Skin of body (tissue), 2 donors: ENCODE measurements around the gene ZMYND10. TPM values are rescaled to one million over a fixed set of nuclear protein-coding genes. Genes with fewer than 3 reads are reported as not detected.
A peak's percentile ranks its signal among the peaks of the same experiment; 100 is the strongest.

Experiments
- DNase-seq: peaks from one replicate; lab custom pipeline; 2025; lab: John Stamatoyannopoulos, UW
- total RNA-seq: library from RNA; depleted of rRNA; stranded (reverse); fragments of >200 nt; gene quantifications from one replicate; pipeline ENCODE4 v1.2.3, GENCODE V29; 2014

Gene ZMYND10
- total RNA-seq, 1 donor from 2014 or later, result 0.89 TPM

DNA sequence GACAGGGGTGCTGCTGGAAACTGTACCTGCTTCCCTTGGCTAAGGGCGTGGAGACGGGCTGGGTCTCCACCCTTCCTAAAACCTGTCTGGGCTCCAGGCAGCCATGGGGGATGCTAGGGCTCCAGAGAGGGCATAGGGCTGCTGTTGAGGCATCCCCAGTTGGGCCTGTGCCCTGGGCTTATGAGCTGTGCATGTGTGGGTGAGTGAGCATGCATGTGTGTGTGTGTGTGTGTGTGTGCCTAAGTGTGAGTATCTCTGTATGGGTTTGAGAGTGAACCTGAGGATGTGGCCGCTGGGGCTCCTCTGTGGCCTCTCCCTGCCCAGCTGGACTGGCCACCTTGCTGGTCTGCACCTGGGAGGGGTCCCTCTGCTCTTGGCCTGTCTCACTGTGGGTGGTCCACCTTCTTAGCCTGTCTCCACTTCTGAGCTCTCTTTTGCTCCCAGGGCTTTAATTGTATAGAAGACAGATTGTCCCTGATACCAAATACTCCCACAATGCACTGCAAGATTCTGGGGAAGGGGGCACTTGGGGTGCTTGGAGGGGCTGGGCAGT lies 25.7 kb upstream of the ZMYND10 start:
- no peak for DNase-seq

DNA sequence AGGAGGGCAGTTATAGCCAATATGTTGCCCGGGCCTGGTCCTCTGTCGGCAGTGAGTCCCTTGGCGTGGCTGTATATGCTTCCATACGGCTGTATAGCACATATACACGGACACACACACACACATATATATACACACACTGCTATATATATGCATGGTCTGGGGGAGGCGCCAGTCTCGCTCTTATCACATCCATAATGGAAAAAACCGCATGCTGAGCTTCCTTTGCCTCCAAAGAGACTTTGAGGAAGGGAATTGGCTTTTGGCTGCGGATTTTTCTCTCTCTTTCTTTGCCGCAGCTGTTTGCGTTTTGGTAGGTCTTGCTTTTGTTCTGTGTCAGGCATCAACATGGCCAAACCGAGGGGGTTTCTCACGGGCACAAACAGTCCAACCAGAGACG lies 25.1 kb upstream of the ZMYND10 start:
- peak; percentile 78 for DNase-seq

DNA sequence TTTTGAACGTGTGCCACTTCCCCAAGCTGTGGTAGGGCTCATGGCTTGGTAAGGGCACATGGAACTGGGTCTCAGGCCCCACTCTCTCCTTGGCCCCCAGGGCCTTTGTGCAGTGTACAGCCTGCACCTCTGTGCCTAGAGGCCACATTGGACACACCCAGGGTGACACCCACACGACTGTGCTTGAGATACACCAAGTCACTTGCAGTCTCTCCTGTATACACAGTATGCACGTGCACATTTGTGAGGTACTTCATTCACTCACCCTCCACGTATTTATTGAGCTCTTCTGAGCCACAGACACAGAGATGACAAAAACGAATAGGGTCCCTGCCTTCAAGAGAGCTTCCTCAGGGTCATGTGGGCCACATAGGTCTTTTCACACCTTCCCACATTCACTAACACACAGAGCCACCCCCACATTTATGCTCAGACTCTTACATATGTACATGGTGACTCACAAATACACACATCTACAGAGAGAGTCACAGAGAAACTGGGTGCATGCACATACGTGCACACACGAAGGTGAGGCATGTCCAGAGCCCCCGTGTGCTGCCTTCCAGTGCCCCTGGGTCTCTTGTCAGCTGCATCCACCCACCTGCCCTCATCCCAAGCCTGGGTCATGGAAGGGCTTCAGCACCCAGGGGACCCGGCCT lies 23.6 kb upstream of the ZMYND10 start:
- no peak for DNase-seq

DNA sequence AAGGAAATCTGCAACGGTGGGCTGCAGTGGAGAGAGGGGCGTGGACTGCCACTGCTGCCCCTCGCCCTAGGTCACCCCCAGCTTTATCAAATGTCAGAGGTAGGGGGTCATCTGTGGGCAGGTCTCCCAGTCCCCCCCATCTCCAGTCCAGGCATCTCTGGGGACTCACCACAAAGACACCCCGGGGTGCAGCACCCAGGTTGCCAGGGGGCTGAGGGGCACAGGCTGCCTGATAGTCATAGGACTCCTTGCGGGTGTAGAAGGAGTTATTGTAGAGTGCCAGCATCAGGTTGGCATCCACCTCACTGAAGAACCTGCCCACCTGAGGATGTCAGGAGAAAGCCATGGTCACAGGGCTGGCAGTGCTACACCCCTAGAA lies 20.3 kb upstream of the ZMYND10 start:
- no peak for DNase-seq

DNA sequence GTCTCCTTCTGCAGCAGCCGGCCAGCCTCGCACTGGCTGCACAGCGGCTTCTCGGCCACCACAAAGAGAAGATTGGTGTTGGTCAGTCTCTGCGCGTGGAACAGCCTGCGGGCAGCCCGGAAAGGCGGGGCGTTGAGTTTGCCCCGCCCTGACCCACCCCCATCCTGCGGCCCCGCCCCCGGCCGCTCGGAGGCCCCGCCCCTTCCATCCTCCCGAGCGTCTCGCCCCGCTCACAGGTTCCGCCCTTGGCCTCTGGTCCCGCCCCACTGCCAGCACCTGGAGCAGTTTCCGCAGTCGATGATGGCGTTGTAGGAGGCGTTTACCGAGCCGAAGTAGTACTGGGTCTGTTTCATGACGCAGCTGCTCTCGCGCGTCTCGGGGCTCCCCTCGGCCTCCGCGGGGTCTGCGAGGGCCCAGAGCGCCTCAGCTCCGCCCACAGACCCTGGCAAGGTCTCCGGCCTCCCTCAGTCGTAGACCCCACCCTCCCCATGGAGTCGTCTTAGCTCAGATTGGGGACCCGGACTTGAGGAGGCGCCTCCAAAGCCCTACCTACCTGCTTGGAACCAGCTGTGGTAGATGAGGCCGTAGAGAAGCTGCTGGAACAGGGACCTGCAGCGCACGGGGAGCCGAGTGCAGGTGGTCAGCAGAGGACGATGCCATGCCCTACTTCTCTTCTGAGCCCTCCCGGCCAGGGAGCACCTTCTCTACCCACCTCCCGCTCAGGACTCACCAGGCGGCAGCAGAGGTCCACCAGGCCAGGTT lies 19.7 kb upstream of the ZMYND10 start:
- peak; percentile 41 for DNase-seq

DNA sequence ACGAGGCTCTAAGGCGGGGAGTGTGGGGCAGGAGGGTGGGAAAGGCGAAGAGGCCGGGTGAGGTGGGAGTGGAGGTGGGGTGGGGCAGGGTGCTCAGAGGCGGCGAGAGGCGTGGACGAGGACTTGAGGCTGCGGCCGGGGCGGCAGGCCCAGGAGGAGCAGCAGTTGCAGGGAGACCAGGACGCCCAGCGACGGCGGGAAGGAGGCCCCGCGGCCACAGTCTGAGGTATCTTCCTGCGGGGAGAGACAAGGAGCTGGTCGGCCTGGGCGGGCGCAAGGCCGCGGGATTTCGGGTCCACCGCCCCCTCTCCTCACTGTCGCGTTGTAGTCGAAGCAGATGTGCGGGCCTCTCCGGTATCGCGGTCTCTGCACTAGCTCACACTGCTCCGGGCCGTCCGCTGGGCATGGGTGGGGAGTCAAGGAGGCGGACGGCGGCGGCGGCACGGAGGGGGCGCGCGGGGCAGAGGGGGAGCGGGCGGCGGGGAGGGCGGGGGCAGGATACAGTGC lies 19.1 kb upstream of the ZMYND10 start:
- DNase-seq, result no peak

DNA sequence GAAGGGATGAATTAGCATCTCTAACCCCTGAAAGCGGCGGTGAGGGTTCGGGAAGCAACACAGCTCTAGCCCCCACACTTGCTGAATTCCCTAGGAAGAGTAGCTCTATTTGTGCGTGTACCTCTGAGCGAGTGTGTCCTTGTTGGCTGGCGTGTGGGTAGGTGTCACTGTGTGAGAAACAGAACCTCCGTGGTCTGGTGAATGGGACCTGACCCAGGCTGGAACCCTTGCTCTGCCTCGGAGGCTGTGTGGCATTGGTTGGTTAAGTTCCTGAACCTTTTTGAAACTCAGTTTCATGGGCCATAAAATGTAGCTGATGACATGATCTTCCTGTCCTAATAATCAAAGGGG lies 14.2 kb upstream of the ZMYND10 start:
- no peak for DNase-seq

DNA sequence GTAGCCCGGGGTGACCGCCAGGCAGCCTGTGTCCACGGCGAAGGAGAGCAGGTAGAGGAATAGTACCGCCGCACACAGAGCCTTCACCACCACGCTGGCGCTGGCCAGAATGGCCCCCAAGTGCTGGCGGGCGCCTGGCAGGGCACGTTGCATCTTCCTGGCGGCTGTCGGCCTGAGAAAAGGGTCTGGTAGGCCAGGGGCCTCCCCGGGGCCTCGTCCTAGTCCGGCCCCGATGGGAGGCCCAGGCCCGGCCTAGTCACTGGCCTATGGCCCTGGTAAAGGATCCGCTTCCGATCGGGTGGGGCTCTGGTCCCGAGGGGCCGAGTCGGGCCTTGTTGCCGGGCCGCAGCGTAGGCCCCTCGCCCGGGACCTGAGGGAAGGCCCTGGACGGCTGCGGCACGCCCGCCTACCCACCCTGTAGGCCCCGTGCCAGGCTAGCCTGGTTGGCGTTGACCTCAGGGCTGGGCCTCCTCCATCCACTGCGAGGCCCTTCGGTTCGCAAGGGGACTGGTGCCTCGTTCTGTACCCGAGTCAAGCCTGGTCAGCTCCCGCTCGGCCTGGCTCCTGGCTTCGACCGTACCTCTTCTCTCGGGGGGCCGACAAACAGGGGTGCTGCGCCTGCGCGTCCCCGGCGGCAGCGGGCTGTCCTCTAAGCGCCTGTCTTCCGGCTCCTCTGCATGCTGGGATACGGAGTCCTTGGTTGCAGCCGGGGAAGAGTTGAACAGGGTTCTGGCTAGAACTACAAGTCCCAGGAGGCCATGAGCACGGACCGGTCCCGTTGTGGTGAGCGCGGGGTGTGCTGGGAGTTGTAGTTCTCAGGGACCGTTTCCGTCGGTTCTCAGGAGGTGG lies 13.6 kb upstream of the ZMYND10 start, which contains the start of gene TMEM115:
Gene TMEM115 (minus strand): TSS at position 611 of the 849 bp plus-strand sequence. CDS start 458 bp downstream, at position 153.
- DNase-seq, result peak; percentile 98

DNA sequence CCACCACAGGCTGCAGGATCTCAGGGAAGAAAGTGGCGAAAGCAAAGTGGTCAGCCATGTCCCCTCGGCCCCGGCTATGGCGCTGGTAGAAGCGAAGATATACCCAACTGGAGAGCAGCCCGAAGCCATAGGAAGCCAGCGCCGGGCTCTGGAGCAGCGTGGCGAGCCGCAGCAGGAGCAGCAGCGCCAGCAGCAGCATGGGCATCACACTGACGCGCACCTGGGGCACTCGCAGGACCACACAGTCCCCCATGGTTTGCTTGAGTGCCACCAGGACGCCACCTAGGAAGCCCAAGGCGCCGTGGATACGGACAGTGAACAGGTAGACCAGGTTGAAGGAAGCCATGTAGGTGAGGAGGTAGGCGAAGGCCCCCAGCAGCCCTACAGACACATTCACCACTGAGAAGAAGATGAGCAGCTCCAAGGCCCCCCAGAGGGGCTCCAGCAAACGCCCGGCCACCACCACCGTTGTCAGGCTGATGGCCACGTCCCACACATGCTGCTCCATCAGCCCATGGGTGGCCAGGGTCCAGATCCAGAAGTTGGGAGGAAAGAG lies 12.9 kb upstream of the ZMYND10 start:
- no peak for DNase-seq

DNA sequence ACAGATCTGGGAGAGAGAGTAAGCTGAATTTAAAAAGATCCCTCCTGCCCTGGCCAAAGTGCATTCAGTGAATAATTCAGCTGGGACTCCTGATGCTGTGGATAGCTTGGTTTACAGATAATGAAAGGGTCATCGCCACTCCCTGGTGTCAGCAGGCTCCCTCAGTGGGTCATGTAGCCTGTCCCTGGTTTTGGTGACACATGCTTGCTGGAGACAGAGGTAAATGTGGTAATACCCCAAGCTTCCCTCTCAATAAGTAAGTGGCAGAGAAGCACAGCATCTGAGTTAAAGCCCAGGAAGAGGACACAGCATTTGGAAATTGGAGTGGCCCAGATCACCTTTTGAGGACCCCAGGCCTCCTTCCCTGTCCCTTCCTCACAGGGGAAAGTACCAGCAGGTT lies 11.9 kb upstream of the ZMYND10 start:
- DNase-seq, result no peak

DNA sequence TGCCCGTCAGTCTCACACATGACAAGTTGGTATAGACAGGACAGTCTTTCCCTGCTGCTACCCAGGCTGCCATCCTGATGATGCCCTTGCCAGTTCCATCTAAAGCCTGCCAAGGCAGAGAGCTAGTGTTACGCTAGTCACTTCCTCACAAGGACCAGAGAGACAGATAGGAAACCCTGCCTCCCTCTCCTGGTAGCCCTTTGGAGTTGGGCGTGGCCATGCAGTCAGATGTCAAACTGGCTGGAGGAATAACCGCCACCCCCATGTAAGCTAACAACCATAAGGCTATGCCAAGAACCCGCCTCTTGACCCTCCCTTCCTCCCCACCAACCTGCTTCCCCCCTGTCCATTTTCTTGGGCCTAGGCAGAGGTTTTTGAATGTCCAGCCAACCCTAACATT lies 11.0 kb upstream of the ZMYND10 start:
- DNase-seq, result no peak

DNA sequence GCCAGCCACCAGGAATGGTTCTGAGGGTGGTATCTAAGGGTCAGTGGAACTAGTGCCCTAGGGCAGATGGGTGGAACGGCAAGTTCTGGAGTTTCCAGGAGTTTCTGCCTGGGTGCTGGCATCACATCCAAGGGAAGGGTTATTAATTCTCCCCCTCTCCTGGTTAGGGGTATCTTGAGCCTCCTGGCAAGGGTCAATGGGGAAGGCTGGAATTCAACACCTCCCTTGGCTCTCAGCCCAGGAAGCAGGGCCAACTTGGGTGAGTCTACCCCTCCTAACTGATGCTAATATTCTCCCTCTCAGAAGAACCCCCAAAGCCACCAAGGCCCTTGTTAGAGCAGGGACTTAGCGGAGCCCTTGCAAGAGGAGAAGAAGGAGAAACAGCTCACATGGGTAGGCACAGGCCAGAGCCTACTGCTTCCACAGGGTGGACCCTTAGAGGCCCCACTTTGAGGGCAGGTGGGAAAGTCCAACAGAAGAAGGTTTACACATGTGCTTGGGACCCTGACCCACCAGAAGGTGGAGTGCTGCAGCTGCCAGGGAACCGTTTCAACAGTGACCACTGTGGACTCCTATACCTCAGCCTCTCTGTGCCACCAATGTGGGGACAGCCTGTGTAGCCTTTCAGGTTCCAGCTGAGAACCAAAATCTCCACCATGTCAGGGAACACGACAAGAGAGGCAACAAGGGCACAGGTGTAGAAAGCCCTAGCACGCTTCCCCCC lies 10.5 kb upstream of the ZMYND10 start:
- DNase-seq, result no peak

DNA sequence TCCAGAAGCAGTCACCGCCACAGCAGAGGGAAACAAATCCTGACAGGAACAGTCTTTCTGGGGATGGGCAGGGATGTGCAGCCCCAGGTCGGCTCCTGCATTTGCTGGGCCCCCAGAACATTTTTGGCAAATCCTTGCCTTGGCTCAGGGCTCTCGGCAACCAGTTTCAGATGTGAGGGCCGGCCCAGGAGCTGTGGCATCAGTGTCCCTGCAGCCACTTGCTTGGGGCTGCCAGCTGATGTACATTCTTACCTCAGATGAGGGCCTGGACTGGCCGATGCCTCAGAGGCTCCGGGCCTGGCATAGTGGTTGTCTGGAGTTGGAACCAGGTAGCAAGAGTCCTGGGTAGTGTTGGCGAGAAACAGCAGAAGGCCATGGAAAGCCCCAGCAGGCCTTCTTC lies 9.3 kb upstream of the ZMYND10 start:
- no peak for DNase-seq

DNA sequence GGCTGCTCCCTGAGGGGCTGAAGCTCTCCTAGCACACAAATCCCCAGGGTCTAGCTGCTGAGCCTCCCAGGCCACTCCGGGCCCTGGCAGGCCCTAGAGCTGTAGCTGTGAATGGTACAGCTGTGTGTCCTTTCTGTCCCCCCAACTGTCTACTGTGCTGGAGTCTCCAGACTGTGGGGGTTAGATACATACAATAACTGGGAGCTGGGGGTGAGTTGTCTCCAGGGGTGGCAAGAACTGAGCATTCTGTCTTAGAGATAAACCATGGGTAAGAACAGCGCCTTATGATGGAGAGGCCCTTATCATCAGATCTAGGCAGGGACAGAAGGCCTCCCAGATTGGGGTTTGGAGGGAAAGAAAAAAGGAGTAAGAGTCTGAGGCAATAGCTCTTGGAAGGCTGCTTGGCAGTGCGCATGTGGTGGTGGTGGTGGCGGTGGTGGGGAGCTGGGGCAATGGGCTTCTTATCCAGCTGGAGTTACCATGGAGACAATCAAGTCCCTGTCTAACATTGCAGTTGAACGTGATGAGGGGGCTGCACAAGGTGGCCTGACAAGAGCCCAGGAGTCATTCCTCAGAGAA lies 8.7 kb upstream of the ZMYND10 start:
- DNase-seq, result no peak

DNA sequence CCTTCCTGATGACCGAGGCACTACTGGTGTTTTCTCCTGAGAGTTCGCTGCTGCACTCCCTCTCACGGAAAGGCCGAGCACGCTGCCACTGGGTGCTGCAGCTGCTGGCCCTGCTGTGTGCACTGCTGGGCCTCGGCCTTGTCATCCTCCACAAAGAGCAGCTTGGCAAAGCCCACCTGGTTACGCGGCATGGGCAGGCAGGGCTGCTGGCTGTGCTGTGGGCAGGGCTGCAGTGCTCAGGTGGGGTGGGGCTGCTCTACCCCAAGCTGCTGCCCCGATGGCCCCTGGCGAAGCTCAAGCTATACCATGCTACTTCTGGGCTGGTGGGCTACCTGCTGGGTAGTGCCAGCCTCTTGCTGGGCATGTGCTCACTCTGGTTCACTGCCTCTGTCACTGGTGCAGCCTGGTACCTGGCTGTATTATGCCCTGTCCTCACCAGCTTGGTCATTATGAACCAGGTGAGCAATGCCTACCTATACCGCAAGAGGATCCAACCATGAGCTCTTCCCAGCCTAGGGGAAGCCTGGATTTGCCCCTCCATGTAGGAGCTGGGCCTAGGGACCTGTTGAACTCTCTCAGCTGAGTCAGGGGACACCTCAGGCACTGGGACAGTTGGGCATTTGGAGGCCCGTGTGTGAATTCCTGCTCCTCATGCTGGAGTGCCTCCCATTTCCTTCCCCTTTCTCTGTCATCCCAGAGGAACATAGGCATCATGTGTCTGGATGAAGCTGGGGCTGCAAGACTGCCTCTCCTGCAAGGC lies 7.9 kb upstream of the ZMYND10 start:
- DNase-seq, result no peak

DNA sequence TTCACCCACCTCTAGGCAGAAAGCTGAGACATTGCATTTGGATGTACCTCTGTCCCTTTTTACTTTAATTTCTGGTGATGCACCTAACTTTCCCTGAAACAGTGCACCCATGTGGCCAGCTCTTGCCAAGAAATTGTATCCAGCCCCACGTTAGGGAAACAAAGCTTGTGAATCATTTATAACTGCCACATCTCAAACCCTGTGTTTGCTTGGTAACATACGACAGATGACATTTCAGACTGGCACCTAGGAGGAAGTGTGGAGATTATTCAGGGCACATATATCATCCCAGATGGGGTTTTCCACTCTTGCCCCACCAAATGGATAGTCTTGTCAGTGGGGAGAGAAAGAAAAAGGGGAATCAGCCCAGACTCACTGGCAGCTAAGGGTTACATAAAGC lies 7.2 kb upstream of the ZMYND10 start:
- no peak for DNase-seq

DNA sequence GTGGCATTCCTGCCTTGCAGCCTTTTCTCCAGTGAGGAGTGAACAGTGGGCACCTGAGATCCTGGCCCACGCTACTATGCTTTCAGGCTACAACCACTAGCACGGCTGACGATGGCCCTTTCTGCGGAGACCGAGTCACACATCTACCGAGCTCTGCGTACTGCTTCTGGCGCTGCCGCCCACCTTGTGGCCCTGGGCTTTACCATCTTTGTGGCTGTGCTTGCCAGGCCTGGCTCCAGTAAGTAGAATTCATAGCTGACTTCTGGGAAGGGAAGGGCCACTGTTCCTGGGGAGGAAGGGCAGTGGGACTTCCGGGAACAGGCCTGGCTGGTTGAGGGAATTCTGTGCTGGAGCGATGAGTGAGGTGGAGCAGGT lies 5.8 kb upstream of the ZMYND10 start:
- no peak for DNase-seq

DNA sequence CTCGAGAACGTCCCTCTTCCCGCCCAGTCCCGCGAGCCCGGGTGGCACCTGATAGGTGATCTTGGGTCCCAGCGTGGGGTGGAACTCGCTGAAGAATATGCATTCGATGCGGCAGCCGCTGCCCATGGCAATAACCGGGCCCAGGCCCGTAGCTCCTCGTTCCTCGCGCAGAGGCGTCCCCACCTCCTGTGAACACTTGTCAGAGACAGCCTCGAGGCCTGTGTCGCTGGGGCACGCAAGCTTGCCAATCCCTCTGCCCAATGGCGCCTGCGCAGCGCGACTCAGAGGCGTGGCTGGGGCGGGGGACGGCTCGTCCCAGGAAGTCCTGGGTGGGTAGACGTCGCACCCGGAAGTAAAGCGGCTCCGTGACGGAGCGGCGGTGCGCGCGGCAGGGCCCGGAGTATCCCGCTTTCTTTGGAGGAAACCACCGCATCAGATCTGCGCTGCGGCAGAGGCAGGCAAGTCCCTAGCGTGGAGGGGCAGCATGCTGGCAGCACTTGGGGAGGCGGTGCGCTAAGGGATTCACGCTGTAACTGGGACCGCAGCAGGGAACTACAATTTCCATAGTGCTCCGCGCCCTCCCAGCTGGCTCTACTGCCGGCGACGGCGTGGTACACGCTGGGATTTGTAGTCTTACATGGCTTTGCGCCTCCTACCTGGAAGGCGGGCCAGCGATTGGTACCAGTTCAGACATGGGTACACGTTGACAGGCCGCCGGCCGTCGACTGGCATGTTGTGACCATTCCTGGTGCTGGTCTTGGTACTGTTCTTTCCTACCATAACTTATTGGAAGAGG lies 5.2 kb upstream of the ZMYND10 start, which contains the start of the genes CYB561D2 and NPRL2:
Gene CYB561D2 (plus strand): TSS at position 336 of the 796 bp plus-strand sequence. CDS start 572 bp downstream, outside the sequence.
Gene NPRL2 (minus strand): TSS at position 249 of the 796 bp plus-strand sequence. CDS start 123 bp downstream, at position 126.
- DNase-seq, result peak; percentile 91

DNA sequence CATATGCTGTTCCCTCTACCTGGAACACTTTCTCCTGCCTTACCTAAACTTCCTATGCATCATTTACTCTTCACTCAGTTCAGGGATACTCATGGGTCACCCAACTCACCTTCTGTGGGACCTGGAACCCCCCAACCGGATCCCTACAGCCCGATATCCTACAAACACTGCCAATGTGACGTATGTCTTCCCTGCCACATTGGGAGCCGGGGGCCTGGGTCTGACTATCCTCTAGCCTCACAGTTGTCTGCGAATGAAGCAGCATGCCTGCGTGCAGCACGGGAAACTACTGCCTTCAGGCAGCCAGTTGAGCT lies 4.6 kb upstream of the ZMYND10 start:
- no peak for DNase-seq
